T-helper 1 cell treated with Interleukin-12 subunit alpha and Interleukin-12 subunit beta and Interleukin-4 antibody, amounts not matched to agents 30 μg/mL and 1 μg/mL, for 36 hours (primary cell): Measurements from ENCODE around the gene LSM10.
A peak's percentile ranks its signal among the peaks of the same experiment; 100 is the strongest.

Source experiments
- H3K27ac Mint-ChIP-seq: one replicate; pipeline ENCODE4 v1.8.0; 2021; ENCODE audit warnings: mild to moderate bottlenecking, mixed read lengths
- H3K27me3 Mint-ChIP-seq: one replicate; pipeline ENCODE4 v1.8.0; 2021; ENCODE audit warnings: low read depth, mixed read lengths
- H3K36me3 Mint-ChIP-seq: one replicate; pipeline ENCODE4 v1.8.0; 2021; ENCODE audit warnings: low read depth, mixed read lengths
- H3K4me1 Mint-ChIP-seq: one replicate; pipeline ENCODE4 v1.8.0; 2021; ENCODE audit warnings: low read depth, mixed read lengths
- H3K4me3 Mint-ChIP-seq: one replicate; pipeline ENCODE4 v1.8.0; 2021; ENCODE audit warnings: mild to moderate bottlenecking, moderate library complexity, mixed read lengths
- H3K9me3 Mint-ChIP-seq: one replicate; pipeline ENCODE4 v1.8.0; 2021; ENCODE audit warnings: mixed read lengths

Gene LSM10

GRCh38 chr1:36397378-36398230 lies at the start of gene LSM10:
TSS of gene LSM10 (minus strand) at chr1:36397908. CDS start at chr1:36394129, 3,779 bp downstream.
- peak within 1 kb of the TSS; percentile 96 for H3K4me3 Mint-ChIP-seq
- H3K9me3 Mint-ChIP-seq: no peaks in the 10 kb centered on the region
- peaks cover 30% of the 10 kb centered on the region for H3K4me1 Mint-ChIP-seq
- peaks cover 12% of the 10 kb centered on the region for H3K36me3 Mint-ChIP-seq
- peak within 1 kb of the TSS; percentile 97 for H3K27ac Mint-ChIP-seq
- H3K27me3 Mint-ChIP-seq: no peaks in the 10 kb centered on the region

- H3K36me3 Mint-ChIP-seq: peaks cover 2% of the 10 kb centered on the region
Measured at GRCh38 chr1:36447450-36447849, 49.7 kb upstream of the LSM10 start.

GRCh38 chr1:36446746-36447145 lies 49.0 kb upstream of the LSM10 start:
- Mint-ChIP-seq H3K27ac (no peak overlapping the region), H3K4me3 (no peak overlapping the region)

More at GRCh38 chr1:36447450-36447849, 49.7 kb upstream of the LSM10 start:
- Mint-ChIP-seq H3K4me1 (peaks cover 15% of the 10 kb centered on the region), H3K4me3 (no peak overlapping the region), H3K9me3 (no peaks in the 10 kb centered on the region), H3K27me3 (peaks cover 5% of the 10 kb centered on the region), H3K27ac (no peak overlapping the region)

GRCh38 chr1:36446271-36446670 lies 48.6 kb upstream of the LSM10 start:
- Mint-ChIP-seq H3K4me3 (no peak overlapping the region), H3K9me3 (no peaks in the 10 kb centered on the region), H3K27ac (no peak overlapping the region), H3K4me1 (peaks cover 10% of the 10 kb centered on the region), H3K27me3 (peaks cover 5% of the 10 kb centered on the region), H3K36me3 (no peaks in the 10 kb centered on the region)

More at GRCh38 chr1:36446746-36447145, 49.0 kb upstream of the LSM10 start:
- Mint-ChIP-seq H3K9me3 (no peaks in the 10 kb centered on the region), H3K4me1 (peaks cover 13% of the 10 kb centered on the region), H3K36me3 (no peaks in the 10 kb centered on the region), H3K27me3 (peaks cover 5% of the 10 kb centered on the region)

GRCh38 chr1:36443297-36443696 lies 45.6 kb upstream of the LSM10 start:
- H3K27ac Mint-ChIP-seq: no peak overlapping the region
- H3K36me3 Mint-ChIP-seq: no peaks in the 10 kb centered on the region
- H3K4me3 Mint-ChIP-seq: no peak overlapping the region
- no peaks in the 10 kb centered on the region for H3K4me1 Mint-ChIP-seq
- no peaks in the 10 kb centered on the region for H3K9me3 Mint-ChIP-seq
- H3K27me3 Mint-ChIP-seq: peaks cover 12% of the 10 kb centered on the region

- Mint-ChIP-seq H3K27ac (no peak overlapping the region), H3K9me3 (no peaks in the 10 kb centered on the region), H3K27me3 (peaks cover 12% of the 10 kb centered on the region), H3K4me1 (no peaks in the 10 kb centered on the region), H3K4me3 (no peak overlapping the region), H3K36me3 (no peaks in the 10 kb centered on the region)
Measured at GRCh38 chr1:36442337-36442736, 44.6 kb upstream of the LSM10 start.

GRCh38 chr1:36440646-36441045 lies 42.9 kb upstream of the LSM10 start:
- Mint-ChIP-seq H3K27me3 (peaks cover 12% of the 10 kb centered on the region), H3K4me3 (no peak overlapping the region), H3K4me1 (no peaks in the 10 kb centered on the region), H3K9me3 (no peaks in the 10 kb centered on the region), H3K36me3 (no peaks in the 10 kb centered on the region), H3K27ac (no peak overlapping the region)

GRCh38 chr1:36440044-36440443 lies 42.3 kb upstream of the LSM10 start:
- Mint-ChIP-seq H3K27me3 (peaks cover 12% of the 10 kb centered on the region), H3K36me3 (no peaks in the 10 kb centered on the region), H3K27ac (no peak overlapping the region), H3K4me3 (no peak overlapping the region), H3K4me1 (no peaks in the 10 kb centered on the region), H3K9me3 (no peaks in the 10 kb centered on the region)

GRCh38 chr1:36438715-36439114 lies 41.0 kb upstream of the LSM10 start:
- no peak overlapping the region for H3K4me3 Mint-ChIP-seq
- no peaks in the 10 kb centered on the region for H3K4me1 Mint-ChIP-seq
- H3K36me3 Mint-ChIP-seq: no peaks in the 10 kb centered on the region
- H3K27ac Mint-ChIP-seq: no peak overlapping the region
- H3K27me3 Mint-ChIP-seq: peaks cover 8% of the 10 kb centered on the region
- H3K9me3 Mint-ChIP-seq: no peaks in the 10 kb centered on the region

- Mint-ChIP-seq H3K9me3 (no peaks in the 10 kb centered on the region), H3K27me3 (peaks cover 11% of the 10 kb centered on the region), H3K27ac (no peak overlapping the region)
Measured at GRCh38 chr1:36436821-36437220, 39.1 kb upstream of the LSM10 start.

GRCh38 chr1:36433102-36433501 lies 35.4 kb upstream of the LSM10 start:
- Mint-ChIP-seq H3K4me3 (no peak overlapping the region), H3K9me3 (no peaks in the 10 kb centered on the region), H3K4me1 (no peaks in the 10 kb centered on the region), H3K27me3 (peaks cover 4% of the 10 kb centered on the region), H3K27ac (no peak overlapping the region), H3K36me3 (no peaks in the 10 kb centered on the region)

More at GRCh38 chr1:36436821-36437220, 39.1 kb upstream of the LSM10 start:
- H3K36me3 Mint-ChIP-seq: no peaks in the 10 kb centered on the region
- no peak overlapping the region for H3K4me3 Mint-ChIP-seq
- H3K4me1 Mint-ChIP-seq: no peaks in the 10 kb centered on the region

- H3K27me3 Mint-ChIP-seq: peaks cover 4% of the 10 kb centered on the region
- no peak overlapping the region for H3K4me3 Mint-ChIP-seq
- H3K9me3 Mint-ChIP-seq: no peaks in the 10 kb centered on the region
- H3K4me1 Mint-ChIP-seq: no peaks in the 10 kb centered on the region
- no peak overlapping the region for H3K27ac Mint-ChIP-seq
- no peaks in the 10 kb centered on the region for H3K36me3 Mint-ChIP-seq
Measured at GRCh38 chr1:36432616-36433015, 34.9 kb upstream of the LSM10 start.

- H3K4me3 Mint-ChIP-seq: no peak overlapping the region
- no peaks in the 10 kb centered on the region for H3K36me3 Mint-ChIP-seq
- peaks cover 4% of the 10 kb centered on the region for H3K4me1 Mint-ChIP-seq
- no peaks in the 10 kb centered on the region for H3K27me3 Mint-ChIP-seq
- no peak overlapping the region for H3K27ac Mint-ChIP-seq
- no peaks in the 10 kb centered on the region for H3K9me3 Mint-ChIP-seq
Measured at GRCh38 chr1:36425791-36426190, 28.1 kb upstream of the LSM10 start.

GRCh38 chr1:36421649-36422048 lies 23.9 kb upstream of the LSM10 start:
- Mint-ChIP-seq H3K9me3 (no peaks in the 10 kb centered on the region), H3K4me3 (no peak overlapping the region), H3K36me3 (no peaks in the 10 kb centered on the region), H3K27ac (peak overlapping the region; percentile 64), H3K27me3 (no peaks in the 10 kb centered on the region), H3K4me1 (peaks cover 10% of the 10 kb centered on the region)

GRCh38 chr1:36420836-36421317 lies 23.2 kb upstream of the LSM10 start:
- H3K27me3 Mint-ChIP-seq: no peaks in the 10 kb centered on the region
- peak overlapping the region; percentile 32 for H3K4me3 Mint-ChIP-seq
- no peaks in the 10 kb centered on the region for H3K9me3 Mint-ChIP-seq
- H3K27ac Mint-ChIP-seq: peak overlapping the region; percentile 64
- peaks cover 10% of the 10 kb centered on the region for H3K4me1 Mint-ChIP-seq
- H3K36me3 Mint-ChIP-seq: no peaks in the 10 kb centered on the region
